ENCODE results near the gene ALAS1.

The ALAS1 gene

GRCh38 chr3:52254608-52255007, 56.6 kb downstream of the ALAS1 start:
- Histone ChIP-seq H3K27me3 (ENCODE audit: insufficient read depth, poor library complexity, severe bottlenecking) (no peaks in the 10 kb centered on the region), H3K4me3 (replicated peaks; ENCODE audit: insufficient read depth, low read length) (no peak overlapping the region), H3K27ac (replicated peaks) (peak overlapping the region; percentile 61; the same call in 1 of the 2 replicates)
- TF ChIP-seq GABPA (IDR thresholded peaks at IDR 0.05; ENCODE audit: low read depth) (no peak), POLR2AphosphoS5 (IDR thresholded peaks at IDR 0.05; ENCODE audit: low read depth) (peak; percentile 42)
- TF ChIP-seq, protein P1, sequence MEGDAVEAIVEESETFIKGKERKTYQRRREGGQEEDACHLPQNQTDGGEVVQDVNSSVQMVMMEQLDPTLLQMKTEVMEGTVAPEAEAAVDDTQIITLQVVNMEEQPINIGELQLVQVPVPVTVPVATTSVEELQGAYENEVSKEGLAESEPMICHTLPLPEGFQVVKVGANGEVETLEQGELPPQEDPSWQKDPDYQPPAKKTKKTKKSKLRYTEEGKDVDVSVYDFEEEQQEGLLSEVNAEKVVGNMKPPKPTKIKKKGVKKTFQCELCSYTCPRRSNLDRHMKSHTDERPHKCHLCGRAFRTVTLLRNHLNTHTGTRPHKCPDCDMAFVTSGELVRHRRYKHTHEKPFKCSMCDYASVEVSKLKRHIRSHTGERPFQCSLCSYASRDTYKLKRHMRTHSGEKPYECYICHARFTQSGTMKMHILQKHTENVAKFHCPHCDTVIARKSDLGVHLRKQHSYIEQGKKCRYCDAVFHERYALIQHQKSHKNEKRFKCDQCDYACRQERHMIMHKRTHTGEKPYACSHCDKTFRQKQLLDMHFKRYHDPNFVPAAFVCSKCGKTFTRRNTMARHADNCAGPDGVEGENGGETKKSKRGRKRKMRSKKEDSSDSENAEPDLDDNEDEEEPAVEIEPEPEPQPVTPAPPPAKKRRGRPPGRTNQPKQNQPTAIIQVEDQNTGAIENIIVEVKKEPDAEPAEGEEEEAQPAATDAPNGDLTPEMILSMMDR (IDR thresholded peaks at IDR 0.05; ENCODE audit: insufficient read depth, low read length), result no peak
- DNase-seq (ENCODE audit: low read depth in 1 of 2, low spot score in 1 of 2), result no peak

DNA sequence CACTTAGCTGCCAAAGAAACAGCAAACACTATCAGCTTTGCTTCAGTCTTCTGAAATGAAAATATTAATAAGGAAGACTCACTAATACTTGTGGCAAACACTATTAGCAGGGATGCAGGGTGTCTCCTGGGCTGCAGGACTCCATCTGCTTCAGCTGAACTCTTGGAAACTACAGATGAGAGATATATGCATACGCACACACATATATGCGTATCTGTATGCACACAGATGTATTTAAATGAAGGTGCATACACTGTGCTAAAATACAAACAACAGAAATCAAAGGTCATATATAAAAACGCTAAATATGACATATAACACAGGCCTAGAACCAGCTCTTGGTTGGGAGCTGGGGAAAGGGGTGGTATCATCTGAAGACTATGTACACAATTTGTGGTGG, 58.2 kb downstream of the ALAS1 start:
- TF ChIP-seq REST (IDR thresholded peaks at IDR 0.05; ENCODE audit: insufficient replicate concordance, low read depth) (no peak), SPI1 (IDR thresholded peaks at IDR 0.05; ENCODE audit: borderline replicate concordance, low read depth) (no peak), POLR2AphosphoS5 (IDR thresholded peaks at IDR 0.05; ENCODE audit: low read depth) (no peak), GABPA (IDR thresholded peaks at IDR 0.05; ENCODE audit: low read depth) (no peak)
- TF ChIP-seq, protein P1 (IDR thresholded peaks at IDR 0.05; ENCODE audit: insufficient read depth, low read length), result no peak
- no peak for DNase-seq (ENCODE audit: low read depth in 1 of 2, low spot score in 1 of 2)
- no peak overlapping the region for H3K4me3 ChIP-seq (replicated peaks; ENCODE audit: insufficient read depth, low read length)
- no peaks in the 10 kb centered on the region for H3K27me3 ChIP-seq (ENCODE audit: insufficient read depth, poor library complexity, severe bottlenecking)
- H3K27ac ChIP-seq (replicated peaks), result peak overlapping the region; percentile 23; the same call in 1 of the 2 replicates

- no peak overlapping the region for H3K27ac ChIP-seq (replicated peaks)
- H3K27me3 ChIP-seq (ENCODE audit: insufficient read depth, poor library complexity, severe bottlenecking), result no peaks in the 10 kb centered on the region
- no peak for TF ChIP-seq GABPA (IDR thresholded peaks at IDR 0.05; ENCODE audit: low read depth)
- no peak for TF ChIP-seq SPI1 (IDR thresholded peaks at IDR 0.05; ENCODE audit: borderline replicate concordance, low read depth)
- TF ChIP-seq POLR2AphosphoS5 (IDR thresholded peaks at IDR 0.05; ENCODE audit: low read depth), result peak; percentile 62
These were observed 58.7 kb downstream of the ALAS1 start for GRCh38 chr3:52256622-52257021.

DNA sequence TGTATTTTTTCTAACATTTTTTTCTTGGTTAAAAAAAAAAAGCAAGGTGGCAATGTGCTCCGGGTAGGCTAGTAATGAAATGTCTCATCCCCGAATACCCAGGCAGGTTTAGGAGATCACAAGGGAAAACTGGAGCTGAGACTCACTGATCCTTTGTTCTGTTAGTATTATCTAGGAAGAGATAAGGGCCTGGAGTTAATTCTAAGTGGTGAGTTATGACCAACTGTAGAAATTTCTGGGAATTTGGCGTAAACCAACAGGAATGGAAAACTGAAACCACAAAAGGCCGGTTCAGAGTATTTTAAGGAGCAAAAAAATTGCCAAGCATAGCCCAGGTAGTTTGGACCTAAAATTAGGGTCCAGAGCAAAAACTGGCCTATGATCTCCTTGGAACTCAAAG, 60.0 kb downstream of the ALAS1 start:
- TF ChIP-seq SPI1 (IDR thresholded peaks at IDR 0.05; ENCODE audit: borderline replicate concordance, low read depth) (no peak), GABPA (IDR thresholded peaks at IDR 0.05; ENCODE audit: low read depth) (no peak), POLR2AphosphoS5 (IDR thresholded peaks at IDR 0.05; ENCODE audit: low read depth) (no peak), REST (IDR thresholded peaks at IDR 0.05; ENCODE audit: insufficient replicate concordance, low read depth) (no peak)
- TF ChIP-seq, protein P1 (IDR thresholded peaks at IDR 0.05; ENCODE audit: insufficient read depth, low read length), result no peak
- Histone ChIP-seq H3K27me3 (ENCODE audit: insufficient read depth, poor library complexity, severe bottlenecking) (no peaks in the 10 kb centered on the region), H3K27ac (replicated peaks) (no peak overlapping the region), H3K4me3 (replicated peaks; ENCODE audit: insufficient read depth, low read length) (no peak overlapping the region)
- no peak for DNase-seq (ENCODE audit: low read depth in 1 of 2, low spot score in 1 of 2)

More at GRCh38 chr3:52256622-52257021, 58.7 kb downstream of the ALAS1 start:
- no peak for DNase-seq (ENCODE audit: low read depth in 1 of 2, low spot score in 1 of 2)
- H3K4me3 ChIP-seq (replicated peaks; ENCODE audit: insufficient read depth, low read length), result no peak overlapping the region
